NOMO-1 treated with dmso at 0.1 percent for 144 hours (cell line): ENCODE data around the gene ZNF25.
"Not testable (repeated sequence)": the region's sequence is repeated elsewhere in the genome, so short reads cannot be mapped to it uniquely, and the experiment has no call there.

ENCODE experiments used
- DNase-seq: peaks from one replicate; lab custom pipeline; 2025; ENCODE audit not compliant: unreplicated experiment; lab: John Stamatoyannopoulos, UW

The ZNF25 gene

DNA sequence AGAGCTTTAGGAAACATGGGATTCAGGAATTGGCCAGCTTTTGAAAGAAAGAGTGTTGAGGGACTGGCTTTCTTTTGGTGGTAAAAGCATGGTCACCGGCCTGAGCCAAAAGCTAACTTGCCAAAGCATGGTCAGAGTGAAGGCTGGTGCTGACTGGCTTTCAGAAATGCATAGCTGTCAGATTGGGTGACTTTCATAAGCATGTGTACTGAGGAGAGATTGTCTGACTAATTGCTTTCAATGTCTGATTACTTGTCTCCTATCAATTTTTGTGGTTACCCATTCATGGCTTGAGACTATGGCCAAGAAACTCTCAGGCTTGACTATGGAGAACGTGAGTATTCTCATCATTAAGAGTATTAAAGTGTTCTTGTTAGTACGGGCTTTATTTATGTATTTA lies 28.2 kb downstream of the ZNF25 start:
- DNase-seq = no peak

DNA sequence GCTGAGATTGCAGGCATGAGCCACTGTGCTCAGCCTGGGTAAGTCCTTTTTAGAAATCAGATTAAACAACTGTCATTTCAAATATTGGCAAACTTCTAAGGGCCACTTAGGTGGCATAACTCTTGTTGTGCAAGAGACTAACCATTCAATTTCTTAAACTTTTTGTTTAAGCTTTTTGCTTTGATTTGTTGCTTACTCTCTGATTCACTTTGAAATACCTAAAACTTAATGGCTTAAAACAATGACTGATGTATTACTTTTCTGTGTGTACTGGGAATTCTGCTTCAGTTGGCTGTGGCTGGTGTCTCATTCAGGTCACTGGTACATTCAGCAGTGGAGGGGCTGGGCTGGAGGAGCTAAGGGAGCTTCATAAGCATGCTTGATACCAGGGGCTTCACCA lies 28.9 kb downstream of the ZNF25 start:
- DNase-seq = no peak

DNA sequence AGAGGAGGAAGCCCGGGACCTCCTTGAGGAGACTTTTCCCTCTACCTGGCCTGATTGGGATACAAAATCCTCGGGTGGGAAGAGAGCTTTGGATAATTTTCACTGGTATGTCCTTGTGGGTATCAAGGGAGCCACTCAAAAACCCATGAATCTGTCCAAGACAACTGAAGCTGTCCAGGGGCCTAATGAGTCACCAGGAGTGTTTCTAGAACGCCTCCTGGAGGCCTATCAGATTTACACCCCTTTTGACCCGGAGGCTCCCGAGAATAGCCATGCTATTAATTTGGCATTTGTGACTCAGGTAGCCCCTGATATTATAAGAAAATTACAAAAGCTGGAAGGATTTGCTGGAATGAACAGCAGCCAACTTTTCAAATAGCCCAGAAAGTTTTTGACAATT lies 38.6 kb downstream of the ZNF25 start:
- no peak for DNase-seq

DNA sequence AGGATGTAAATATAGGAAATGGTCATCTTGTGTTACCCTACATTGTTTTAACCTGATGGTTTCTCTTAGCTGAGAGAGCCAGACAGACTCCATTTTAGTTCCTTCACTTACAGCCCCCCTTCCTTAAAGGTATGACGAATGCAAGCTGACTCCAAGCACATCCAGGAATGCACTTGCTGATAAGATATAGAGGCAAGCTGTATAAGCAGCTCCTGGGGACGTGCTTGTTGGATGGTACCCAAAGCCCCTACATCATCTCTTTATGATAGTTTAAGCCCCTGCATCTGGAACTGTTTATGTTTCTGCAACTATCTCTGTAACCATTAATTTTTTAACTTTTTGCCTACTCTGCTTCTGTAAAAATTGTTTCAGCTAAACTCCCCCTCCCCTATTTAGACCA lies 41.7 kb downstream of the ZNF25 start:
- DNase-seq = no peak

DNA sequence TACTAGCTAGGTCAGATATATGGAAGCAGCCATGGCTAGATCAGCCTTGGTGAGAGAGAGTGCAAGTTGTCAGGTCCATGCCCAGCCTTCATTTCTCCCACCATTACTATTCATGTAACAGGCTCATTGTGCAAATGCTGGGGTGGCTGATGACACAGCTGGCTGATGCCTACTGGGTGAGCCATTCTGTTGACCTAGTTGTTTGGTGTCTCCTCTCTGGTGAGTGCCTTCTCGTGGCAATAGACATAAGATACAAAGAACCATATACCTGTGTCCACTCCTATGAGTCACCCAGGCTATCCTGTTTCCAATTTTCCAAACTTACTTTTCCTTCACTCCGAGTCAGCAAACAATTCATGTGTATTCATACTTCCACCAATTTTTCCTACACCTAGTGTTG lies 46.0 kb downstream of the ZNF25 start:
- no peak for DNase-seq

DNA sequence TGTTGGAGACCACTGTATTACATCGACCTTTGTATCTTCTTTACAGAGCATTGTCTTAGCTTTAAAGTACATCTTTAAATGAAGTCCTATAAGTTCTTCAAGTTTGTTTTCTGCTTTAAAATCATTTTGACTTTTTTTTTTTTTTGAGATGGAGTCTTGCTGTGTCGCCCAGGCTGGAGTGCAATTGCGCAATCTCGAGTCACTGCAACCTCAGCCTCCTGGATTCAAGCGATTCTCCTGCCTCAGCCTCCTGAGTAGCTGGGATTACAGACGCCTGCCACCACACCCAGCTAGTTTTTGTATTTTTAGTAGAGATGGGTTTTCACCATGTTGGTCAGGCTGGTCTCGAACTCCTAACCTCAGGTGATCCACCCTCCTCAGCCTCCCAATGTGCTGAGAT lies 68.3 kb downstream of the ZNF25 start:
- not testable (repeated sequence) for DNase-seq

DNA sequence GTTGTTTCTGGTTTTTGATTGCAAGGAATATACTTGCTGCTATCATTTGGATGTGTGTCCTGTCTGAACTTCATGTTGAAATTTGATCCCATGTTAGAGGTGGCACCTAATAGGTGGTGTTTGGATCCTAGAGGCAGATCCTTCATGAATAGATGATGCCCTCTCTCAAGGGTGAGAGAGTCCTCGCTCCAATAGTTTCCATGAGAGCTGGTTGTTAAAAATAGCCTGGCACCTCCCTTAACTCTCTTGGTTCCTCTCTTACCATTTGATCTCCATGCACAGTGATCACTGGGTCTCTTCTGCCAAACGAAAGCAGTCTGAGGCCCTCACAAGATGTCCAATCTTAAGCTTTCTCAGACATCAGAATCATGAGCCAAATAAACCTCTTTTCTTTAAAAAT lies 70.1 kb downstream of the ZNF25 start:
- no peak for DNase-seq
